Suprapubic skin (tissue), 4 donors: ENCODE measurements around the gene C10orf105. TPM values are rescaled to one million over a fixed set of nuclear protein-coding genes. Genes with fewer than 3 reads are reported as not detected.

ENCODE experiments used
- DNase-seq, 2 donors: peaks; one replicate each; pipeline ENCODE4 v3.0.0-alpha.2; 2019; ENCODE audit warnings: low spot score in 2 of 2
- H3K27ac ChIP-seq: fragments of 200-600 bp; sonication (generic); one replicate; pipeline ENCODE4 v1.5.1; 2019
- H3K27me3 ChIP-seq: fragments of 200-600 bp; sonication (generic); one replicate; pipeline ENCODE4 v1.5.1; 2019
- H3K36me3 ChIP-seq: fragments of 200-600 bp; sonication (generic); one replicate; pipeline ENCODE4 v1.5.1; 2019
- H3K4me1 ChIP-seq: fragments of 200-600 bp; sonication (generic); one replicate; pipeline ENCODE4 v1.5.1; 2019
- H3K4me3 ChIP-seq: fragments of 200-600 bp; sonication (generic); one replicate; pipeline ENCODE4 v1.5.1; 2019; ENCODE audit warnings: mild to moderate bottlenecking
- H3K9me3 ChIP-seq: fragments of 200-600 bp; sonication (generic); one replicate; pipeline ENCODE4 v1.5.1; 2019
- CTCF ChIP-seq, 2 donors: fragments of 200-600 bp in 1 of 2; fragments of 450-650 bp in 1 of 2; sonication (generic) in 1 of 2; IDR thresholded peaks; one replicate each; pipeline ENCODE4 v1.5.1; 2016 to 2019; ENCODE audit warnings: antibody characterized with exemption in 2 of 2, mild to moderate bottlenecking in 1 of 2, moderate library complexity in 1 of 2
- EP300 ChIP-seq: sonication (generic); formaldehyde crosslinking; IDR thresholded peaks from one replicate; pipeline ENCODE4 v1.6.1; 2017; ENCODE audit warnings: antibody characterized with exemption
- POLR2A ChIP-seq, 2 donors: fragments of 450-650 bp; IDR thresholded peaks; one replicate each; pipeline ENCODE4 v1.6.1; 2017; ENCODE audit warnings: antibody characterized with exemption in 2 of 2, mild to moderate bottlenecking in 2 of 2, moderate library complexity in 2 of 2
- POLR2AphosphoS5 ChIP-seq, 3 donors: sonication (generic); formaldehyde crosslinking; IDR thresholded peaks; one replicate each; pipeline ENCODE4 v1.6.1; 2017; ENCODE audit warnings: antibody characterized with exemption in 3 of 3
- WGBS: methylation state at CpG from one replicate; pipeline ENCODE4 v1.1.5; 2018; 5-methylcytosine and 5-hydroxymethylcytosine counted together
- total RNA-seq, 4 donors: library from RNA; depleted of rRNA; stranded (reverse); fragments of >200 nt; gene quantifications; one replicate each; pipeline ENCODE4 v1.1.0, GENCODE V29; 2016

C10orf105 gene
- total RNA-seq, 4 donors from 2014 or later = 0.17 to 0.48 TPM; not detected in 2

- DNase-seq = no peak
- H3K27ac ChIP-seq = no peak overlapping the region
- H3K4me3 ChIP-seq = no peak overlapping the region
- no peaks in the 10 kb centered on the region for H3K9me3 ChIP-seq
- no peaks in the 10 kb centered on the region for H3K36me3 ChIP-seq
- H3K27me3 ChIP-seq = no peaks in the 10 kb centered on the region
- TF ChIP-seq POLR2AphosphoS5 (IDR thresholded peaks at IDR 0.05) = no peak
- TF ChIP-seq POLR2A (IDR thresholded peaks at IDR 0.05) = no peak
- no peak for TF ChIP-seq EP300
- TF ChIP-seq CTCF (IDR thresholded peaks at IDR 0.05) = no peak
- WGBS = 94% methylated on average over 17 of the region's 17 CpGs
- peaks cover 4% of the 10 kb centered on the region for H3K4me1 ChIP-seq
These were observed 42.3 kb downstream of the C10orf105 start for GRCh38 chr10:71677261-71677660.

GRCh38 chr10:71675295-71675970 is 44.1 kb downstream of the C10orf105 start:
- no peaks in the 10 kb centered on the region for H3K27me3 ChIP-seq
- TF ChIP-seq POLR2AphosphoS5 (IDR thresholded peaks at IDR 0.05) = no peak
- no peak for TF ChIP-seq POLR2A (IDR thresholded peaks at IDR 0.05)
- TF ChIP-seq CTCF (IDR thresholded peaks at IDR 0.05) = no peak
- TF ChIP-seq EP300 = no peak
- no peak overlapping the region for H3K27ac ChIP-seq
- no peaks in the 10 kb centered on the region for H3K36me3 ChIP-seq
- WGBS = 90% methylated on average over 6 of the region's 6 CpGs
- H3K4me1 ChIP-seq = peaks cover 4% of the 10 kb centered on the region
- DNase-seq = no peak
- no peak overlapping the region for H3K4me3 ChIP-seq
- no peaks in the 10 kb centered on the region for H3K9me3 ChIP-seq

DNA sequence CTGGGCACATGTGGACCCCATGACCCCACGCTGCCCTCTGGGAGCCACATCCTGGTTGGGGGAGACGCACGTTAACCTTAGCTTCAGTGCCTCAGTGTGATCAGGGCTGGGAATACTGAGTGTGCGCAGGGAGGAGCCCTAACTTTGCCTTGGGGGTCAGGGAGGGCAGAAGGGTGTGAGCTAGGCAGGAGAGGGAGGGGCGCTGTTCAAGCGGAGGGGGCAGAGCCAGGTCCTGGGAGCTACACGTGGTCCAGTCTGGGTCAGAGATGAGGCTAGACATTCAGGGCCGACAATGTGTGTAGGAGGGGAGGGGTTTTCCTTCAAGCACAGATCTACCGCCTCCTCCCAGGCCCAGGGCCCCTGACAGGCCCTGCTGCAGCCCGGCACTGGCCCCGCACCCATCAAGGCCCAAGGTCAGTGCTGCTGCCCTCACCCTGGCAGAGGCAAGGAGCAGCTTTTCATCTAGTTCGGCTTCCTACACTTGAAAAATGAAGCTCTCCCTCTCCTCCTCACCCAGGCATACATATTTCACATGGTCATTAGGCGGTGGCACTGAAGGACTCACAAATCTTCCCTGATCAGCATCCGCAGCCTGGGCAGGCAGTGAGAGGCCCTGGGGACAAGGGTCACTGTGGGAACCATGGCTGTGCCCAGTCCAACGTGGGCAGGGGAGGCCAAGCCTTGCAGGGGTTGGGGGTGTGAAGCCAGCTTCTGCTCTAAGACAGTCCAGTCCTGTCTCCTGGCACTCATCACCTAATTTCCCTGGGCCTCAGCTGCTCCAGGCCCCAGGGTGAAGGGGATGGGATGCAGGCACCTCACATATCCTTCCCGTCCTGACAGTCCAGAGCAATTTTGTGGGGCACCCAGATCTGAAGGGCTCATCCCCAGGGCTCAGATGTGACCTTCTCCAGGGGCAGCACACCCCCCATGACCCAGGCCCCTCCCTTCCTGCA is 47.3 kb downstream of the C10orf105 start:
- H3K27ac ChIP-seq = no peak overlapping the region

DNA sequence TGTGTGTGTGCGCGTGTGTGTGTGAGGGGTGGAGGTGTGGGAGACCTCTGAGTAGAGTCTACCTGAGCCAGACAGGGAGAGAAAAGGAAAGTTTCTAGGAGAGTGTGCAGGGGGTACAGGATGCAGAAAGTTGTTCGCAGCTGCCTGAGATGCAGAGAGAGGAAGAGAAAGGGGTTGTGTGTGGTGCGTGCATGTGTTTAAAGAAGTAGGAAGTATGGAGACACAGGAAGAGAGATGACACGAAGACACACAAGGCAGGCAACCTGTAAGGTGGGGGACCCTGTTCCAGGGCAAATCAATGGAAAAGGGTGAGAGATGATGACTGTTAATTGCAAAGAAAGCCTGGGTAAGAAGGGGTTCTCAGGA is 52.2 kb downstream of the C10orf105 start:
- H3K9me3 ChIP-seq = no peaks in the 10 kb centered on the region

More for the DNA sequence above, 47.3 kb downstream of the C10orf105 start:
- Histone ChIP-seq H3K4me3 (no peak overlapping the region), H3K27me3 (no peaks in the 10 kb centered on the region), H3K9me3 (no peaks in the 10 kb centered on the region), H3K4me1 (no peaks in the 10 kb centered on the region), H3K36me3 (no peaks in the 10 kb centered on the region)
- WGBS = 87% methylated on average over 15 of the region's 16 CpGs
- DNase-seq = no peak
- TF ChIP-seq CTCF (IDR thresholded peaks at IDR 0.05) (no peak), EP300 (no peak), POLR2AphosphoS5 (IDR thresholded peaks at IDR 0.05) (no peak), POLR2A (IDR thresholded peaks at IDR 0.05) (no peak)

More for the DNA sequence above, 52.2 kb downstream of the C10orf105 start:
- Histone ChIP-seq H3K36me3 (no peaks in the 10 kb centered on the region), H3K4me1 (no peaks in the 10 kb centered on the region), H3K27ac (no peak overlapping the region), H3K4me3 (no peak overlapping the region), H3K27me3 (no peaks in the 10 kb centered on the region)
- WGBS = 44% methylated on average over 5 of the region's 5 CpGs
- no peak for DNase-seq
- TF ChIP-seq EP300 (no peak), POLR2A (IDR thresholded peaks at IDR 0.05) (no peak), POLR2AphosphoS5 (IDR thresholded peaks at IDR 0.05) (no peak), CTCF (IDR thresholded peaks at IDR 0.05) (no peak)
